HG03469 (cell line): ENCODE data around the gene MBNL2.
"Not testable (repeated sequence)": the region's sequence is repeated elsewhere in the genome, so short reads cannot be mapped to it uniquely, and the experiment has no call there.

ENCODE experiments used
- ATAC-seq: cut with Tn5 transposase; IDR thresholded peaks from one replicate; pipeline ENCODE4 v1.9.1; 2021; ENCODE audit warnings: mild to moderate bottlenecking, moderate library complexity, moderate number of reproducible peaks; ENCODE audit not compliant: unreplicated experiment

The MBNL2 gene

GRCh38 chr13:97207252-97207651, 14.9 kb upstream of the MBNL2 start:
- not testable (repeated sequence) for ATAC-seq

- no peak for ATAC-seq
Measured at GRCh38 chr13:97211300-97211699, 10.8 kb upstream of the MBNL2 start.

- ATAC-seq, result no peak
Measured at GRCh38 chr13:97212004-97212403, 10.1 kb upstream of the MBNL2 start.

- no peak for ATAC-seq
Measured at GRCh38 chr13:97212601-97213040, 9.5 kb upstream of the MBNL2 start.

- ATAC-seq, result no peak
Measured at GRCh38 chr13:97214921-97215320, 7.2 kb upstream of the MBNL2 start.

GRCh38 chr13:97215325-97215724, 6.8 kb upstream of the MBNL2 start:
- peak; percentile 62 for ATAC-seq

- ATAC-seq, result no peak
Measured at GRCh38 chr13:97219226-97219625, 2.9 kb upstream of the MBNL2 start.

GRCh38 chr13:97220151-97220900, 1.8 kb upstream of the MBNL2 start:
- ATAC-seq, result no peak

GRCh38 chr13:97221046-97221445, 1.1 kb upstream of the MBNL2 start:
- ATAC-seq, result no peak

- ATAC-seq, result no peak
Measured at GRCh38 chr13:97221466-97221865, 667 bp upstream of the MBNL2 start.

- ATAC-seq, result no peak
Measured at GRCh38 chr13:97223037-97223710, 1.0 kb downstream of the MBNL2 start.

- no peak for ATAC-seq
Measured at GRCh38 chr13:97223711-97224541, 1.8 kb downstream of the MBNL2 start.

GRCh38 chr13:97224544-97225300, 2.6 kb downstream of the MBNL2 start:
- no peak for ATAC-seq

- ATAC-seq, result no peak
Measured at GRCh38 chr13:97225533-97225932, 3.4 kb downstream of the MBNL2 start.

GRCh38 chr13:97226013-97226412, 3.9 kb downstream of the MBNL2 start:
- ATAC-seq, result no peak

GRCh38 chr13:97226788-97227627, 4.9 kb downstream of the MBNL2 start:
- ATAC-seq, result peak; percentile 36

- no peak for ATAC-seq
Measured at GRCh38 chr13:97228850-97229521, 6.9 kb downstream of the MBNL2 start.

GRCh38 chr13:97229699-97230098, 7.6 kb downstream of the MBNL2 start:
- ATAC-seq, result no peak

GRCh38 chr13:97231118-97231828, 9.1 kb downstream of the MBNL2 start:
- ATAC-seq, result no peak
